Panc1 (cell line): Measurements from ENCODE around the gene HNRNPM.

ENCODE experiments used
- CTCF ChIP-seq: fragments of 450-650 bp; IDR thresholded peaks from 2 replicates; pipeline ENCODE4 v1.5.1; 2017; ENCODE audit warnings: mild to moderate bottlenecking
- POLR2AphosphoS5 ChIP-seq: IDR thresholded peaks from 2 replicates; pipeline ENCODE4 v1.6.1; 2012; ENCODE audit warnings: mild to moderate bottlenecking, low read depth, low read length, moderate library complexity
- REST ChIP-seq, 2 experiments: IDR thresholded peaks; 2 replicates each; pipeline ENCODE4 v1.6.1; 2011 to 2012; ENCODE audit warnings: low read depth in 2 of 2, control low read depth in 1 of 2, low read length in 1 of 2, mild to moderate bottlenecking in 1 of 2, moderate library complexity in 1 of 2; ENCODE audit not compliant: insufficient read depth in 1 of 2

- TF ChIP-seq CTCF (no peak), REST (IDR thresholded peaks at IDR 0.05; ENCODE audit: insufficient read depth in 1 of 2, low read depth in 2 of 2, low read length in 1 of 2) (no peak), POLR2AphosphoS5 (no peak)
Measured at GRCh38 chr19:8466018-8466417, 21.2 kb downstream of the HNRNPM start.
